Stimulated activated CD8-positive, alpha-beta memory T cell treated with anti-CD3 and anti-CD28 coated beads, Interleukin-7, amount 100 ng/mL, for 24 hours (primary cell): ENCODE data around the gene CALCOCO1.
A peak's percentile ranks its signal among the peaks of the same experiment; 100 is the strongest.
"Not testable (repeated sequence)": the region's sequence is repeated elsewhere in the genome, so short reads cannot be mapped to it uniquely, and the experiment has no call there.

Experiments used
- DNase-seq: peaks from one replicate; pipeline ENCODE4 v3.0.0-alpha.2; 2020; ENCODE audit warnings: low read depth

The CALCOCO1 gene

GRCh38 chr12:53733807-53734200, 6.6 kb upstream of the CALCOCO1 start:
- no peak for DNase-seq

DNA sequence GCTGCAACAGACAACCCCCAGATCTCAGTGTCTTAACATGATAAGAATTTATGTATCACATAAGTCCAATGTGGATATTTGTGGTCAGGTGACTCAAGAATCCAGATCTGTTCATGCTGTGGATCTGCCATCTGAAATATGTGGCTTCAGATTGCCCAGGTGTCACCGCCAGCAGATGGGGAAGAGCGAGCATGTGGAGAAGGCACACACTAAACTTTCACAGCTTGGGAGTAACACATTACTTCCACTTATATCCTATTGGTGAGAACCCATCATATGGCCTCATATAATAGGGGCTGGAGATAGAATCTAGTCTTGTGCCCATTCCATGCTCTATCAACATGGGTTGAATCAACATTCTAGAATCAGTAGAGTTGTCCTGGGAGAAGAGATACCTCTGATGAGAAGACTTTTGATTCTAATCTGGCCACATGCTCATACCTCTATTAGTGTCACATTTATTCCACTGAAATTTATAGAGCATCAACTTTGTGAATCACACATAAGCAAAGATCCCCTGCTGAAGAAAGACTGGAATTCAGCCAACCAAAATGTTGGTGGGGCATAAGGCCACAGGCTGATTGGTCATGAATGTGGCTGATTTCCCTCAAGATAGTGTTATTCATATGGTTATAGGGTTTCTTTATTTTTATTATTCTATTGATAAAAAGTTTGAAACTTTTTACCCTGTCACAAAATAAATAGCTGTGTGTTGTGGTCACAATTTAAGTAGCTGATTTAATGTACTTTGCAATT, 6.0 kb upstream of the CALCOCO1 start:
- no peak for DNase-seq

GRCh38 chr12:53729644-53730043, 2.4 kb upstream of the CALCOCO1 start:
- no peak for DNase-seq

DNA sequence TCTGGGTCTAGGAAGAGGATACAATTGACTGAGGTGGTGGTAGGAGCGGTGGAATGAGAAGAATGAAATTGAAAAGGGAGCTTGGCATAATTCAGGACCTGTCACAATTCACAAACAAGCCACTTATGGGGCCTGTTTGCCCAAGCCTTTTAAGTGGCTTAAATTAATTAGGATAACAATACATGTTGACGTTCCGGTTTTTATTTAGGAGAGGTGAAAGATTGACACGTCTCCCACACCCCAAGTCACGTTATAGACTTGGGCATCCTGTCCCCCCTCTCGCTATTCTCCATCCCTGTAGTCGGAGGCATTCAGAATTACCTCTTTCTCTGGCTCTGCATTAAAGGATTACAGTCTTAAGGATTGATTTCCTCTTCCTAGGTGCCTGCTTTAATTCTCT, 954 bp upstream of the CALCOCO1 start:
- no peak for DNase-seq

- no peak for DNase-seq
Observed at GRCh38 chr12:53726946-53727309, 324 bp downstream of the CALCOCO1 start.

DNA sequence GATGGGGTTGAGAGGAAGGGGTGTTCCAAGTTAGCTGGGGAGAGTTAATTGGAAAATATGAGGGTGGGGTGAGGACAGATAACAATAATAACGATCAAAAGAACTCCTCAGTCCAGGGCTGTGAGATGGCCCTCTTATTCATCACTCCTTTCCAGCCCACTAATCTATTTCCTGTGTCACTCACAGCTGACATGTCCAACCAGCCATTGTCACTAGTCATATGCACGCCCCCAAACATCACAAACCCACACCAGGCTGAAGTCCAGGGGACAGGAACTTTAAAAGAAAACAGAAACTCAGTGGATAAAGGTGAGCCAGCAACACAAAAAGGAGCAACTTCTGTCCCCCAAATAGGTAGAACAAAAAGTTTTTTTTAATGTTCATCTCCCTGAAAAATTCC, 911 bp downstream of the CALCOCO1 start:
- DNase-seq: no peak

- DNase-seq: no peak
Observed at GRCh38 chr12:53725824-53726223, 1.4 kb downstream of the CALCOCO1 start.

- no peak for DNase-seq
Observed at GRCh38 chr12:53722450-53723041, 4.7 kb downstream of the CALCOCO1 start.

DNA sequence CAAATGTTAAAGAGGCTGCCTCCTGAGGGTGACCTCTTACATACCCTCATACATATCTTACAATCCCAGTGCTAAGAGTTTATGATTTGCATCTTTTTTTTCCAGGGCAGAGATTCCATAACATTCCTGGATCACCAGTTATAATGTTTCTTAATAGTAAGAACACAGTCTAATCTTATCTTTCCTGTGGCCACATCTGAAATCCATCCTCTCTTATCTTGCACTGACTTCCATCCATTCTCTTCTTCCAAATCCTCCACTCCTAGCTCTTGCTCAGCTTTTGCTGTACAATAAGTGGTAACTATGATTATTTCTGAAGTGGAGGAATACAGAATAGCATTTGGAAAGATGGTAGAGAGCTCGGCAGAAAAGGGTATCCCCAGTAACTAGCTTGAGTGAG, 6.3 kb downstream of the CALCOCO1 start:
- DNase-seq: no peak

GRCh38 chr12:53719649-53720048, 7.6 kb downstream of the CALCOCO1 start:
- no peak for DNase-seq

GRCh38 chr12:53718567-53718966, 8.7 kb downstream of the CALCOCO1 start:
- not testable (repeated sequence) for DNase-seq

DNA sequence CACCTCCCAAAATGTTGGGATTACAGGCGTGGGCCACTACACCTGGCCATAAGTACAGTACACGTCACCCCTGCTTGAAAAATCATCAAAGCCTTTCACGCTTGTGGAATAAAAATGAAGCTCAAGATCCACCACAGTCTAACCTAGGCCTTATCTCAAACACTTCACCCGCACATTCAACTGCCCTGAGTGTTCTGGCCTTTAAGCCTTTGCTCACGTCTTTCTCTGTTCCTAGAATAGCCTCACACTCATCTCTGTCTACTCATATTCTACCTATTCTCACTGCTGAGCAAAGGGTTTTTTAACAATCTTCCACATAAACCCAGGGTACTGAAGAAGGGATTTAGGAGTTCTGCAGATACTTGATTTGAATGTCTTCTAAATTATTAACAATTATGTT, 9.9 kb downstream of the CALCOCO1 start:
- no peak for DNase-seq

DNA sequence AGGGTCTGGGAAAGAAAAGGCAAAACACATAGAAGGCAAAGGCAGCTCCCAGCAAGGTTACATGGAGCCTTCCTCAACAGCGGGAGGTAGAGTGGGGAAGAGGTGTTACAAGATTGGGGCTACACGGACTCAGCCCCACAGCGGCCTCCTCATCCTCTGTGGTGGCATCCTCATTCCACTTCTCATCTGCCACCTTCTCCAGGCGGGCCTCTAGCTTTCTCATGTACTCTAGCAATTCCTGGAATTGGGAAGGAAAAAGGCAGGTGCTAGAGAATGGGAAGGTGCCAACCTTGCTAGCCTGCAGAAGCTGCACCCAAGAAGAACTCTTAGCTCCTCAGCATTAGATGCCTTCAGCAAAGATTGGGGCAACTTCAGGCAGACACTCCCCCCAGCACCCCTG, 13.2 kb downstream of the CALCOCO1 start:
- no peak for DNase-seq

GRCh38 chr12:53713516-53713915, 13.7 kb downstream of the CALCOCO1 start:
- DNase-seq: no peak

DNA sequence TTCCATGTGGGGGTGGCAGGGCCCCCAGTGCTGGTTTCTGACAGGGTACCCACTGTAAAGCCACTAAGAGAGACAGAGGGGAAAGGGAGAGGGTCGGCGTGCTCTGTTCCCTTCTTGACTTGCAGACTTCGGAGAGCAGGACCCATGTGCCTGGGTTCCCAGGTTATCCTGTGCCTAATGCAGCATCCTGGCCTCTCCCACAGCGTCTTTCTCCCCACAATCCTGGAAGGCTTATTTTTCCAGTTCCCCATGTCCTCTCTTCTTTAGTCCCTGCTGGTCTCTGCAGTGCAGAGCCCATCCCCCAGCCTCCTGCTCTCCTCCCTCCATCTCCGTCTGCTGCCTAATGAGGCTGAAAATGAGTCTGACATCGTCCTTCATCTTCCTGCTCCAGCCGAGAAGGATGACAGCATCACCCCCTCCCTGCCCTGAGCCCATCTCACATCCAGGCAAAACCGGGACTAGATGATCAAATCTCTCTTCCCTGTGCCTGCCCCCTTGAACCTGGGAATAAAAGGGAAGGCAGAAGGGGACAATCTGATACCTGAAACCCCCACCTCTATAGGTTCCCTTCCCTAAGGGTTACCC, 15.1 kb downstream of the CALCOCO1 start:
- no peak for DNase-seq

DNA sequence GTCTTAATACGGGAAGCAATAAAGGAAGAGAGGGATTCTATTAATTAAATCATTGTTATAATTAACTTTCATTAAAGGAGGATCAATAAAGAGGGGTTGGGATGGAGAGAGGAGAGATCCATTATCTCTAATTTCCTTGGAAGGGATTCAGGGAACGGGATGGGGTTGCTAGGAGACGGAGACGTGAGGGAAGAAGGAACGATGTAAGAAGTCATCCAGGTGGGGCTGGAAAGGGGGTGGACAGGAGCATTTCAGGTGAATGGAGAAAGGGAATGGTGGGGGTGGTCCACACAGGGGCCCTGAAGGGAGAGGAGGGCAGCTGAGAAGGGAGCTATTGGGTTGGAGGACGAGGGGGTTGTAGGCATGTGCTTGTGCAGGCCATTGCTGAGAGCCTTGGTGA, 17.2 kb downstream of the CALCOCO1 start:
- no peak for DNase-seq

DNA sequence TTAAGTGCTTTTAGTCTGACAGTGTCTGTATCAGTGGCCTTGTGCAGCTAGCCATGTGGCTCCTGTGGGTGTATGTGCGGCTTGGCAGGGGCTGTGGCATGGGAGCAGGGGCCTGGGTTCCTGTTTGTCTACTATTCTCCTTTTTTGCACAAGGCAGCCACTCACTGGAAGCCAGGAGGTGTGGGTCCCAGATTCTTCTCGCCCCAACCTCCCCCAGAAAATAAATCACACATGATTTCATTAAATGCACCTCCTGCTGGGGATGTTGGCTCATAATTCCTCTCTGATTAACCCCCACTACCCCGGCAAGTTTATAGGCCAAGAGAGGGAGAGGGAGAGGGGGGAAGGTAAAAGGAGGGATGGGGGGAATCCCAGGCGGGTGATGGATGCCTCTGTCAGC, 17.6 kb downstream of the CALCOCO1 start:
- DNase-seq: no peak

DNA sequence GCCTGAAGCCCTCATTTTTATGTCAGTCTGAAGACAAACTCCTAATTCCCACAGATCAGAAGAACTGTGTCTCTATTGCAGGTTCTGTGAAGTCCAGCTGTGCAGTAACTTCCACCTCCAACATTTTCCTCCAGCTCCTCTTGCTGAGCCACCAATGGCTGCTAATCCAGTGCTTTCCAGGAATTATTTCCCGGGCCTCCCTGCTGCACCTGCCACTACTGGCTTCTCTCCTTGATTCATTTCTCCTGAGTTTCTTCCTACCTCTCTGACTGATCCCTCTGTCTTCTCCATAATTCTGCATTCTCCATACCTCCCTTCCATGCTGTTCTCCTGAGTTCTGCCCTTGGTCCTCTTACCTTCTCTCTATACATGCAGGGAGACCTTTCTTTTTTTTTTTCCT, 21.2 kb downstream of the CALCOCO1 start:
- DNase-seq: no peak

DNA sequence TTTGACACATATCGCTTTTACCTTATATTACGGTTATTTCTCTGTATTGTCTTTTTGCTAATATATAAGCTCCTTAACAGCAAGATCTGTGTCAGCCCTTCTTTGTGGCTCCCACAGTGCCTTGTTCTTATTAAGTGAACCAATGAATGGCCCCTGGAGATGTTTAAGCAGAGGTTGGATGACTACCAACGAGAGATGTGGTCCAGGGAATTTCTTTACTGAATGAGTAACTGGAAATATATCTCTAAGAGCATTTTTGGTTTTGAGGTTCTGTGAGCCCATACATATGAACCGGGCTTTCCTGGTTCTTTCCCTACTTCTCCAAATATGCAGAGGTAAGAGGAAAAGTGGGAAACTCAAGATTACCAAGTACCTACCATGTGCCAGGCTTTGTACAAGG, 23.5 kb downstream of the CALCOCO1 start:
- DNase-seq: no peak

GRCh38 chr12:53701518-53702264, 25.6 kb downstream of the CALCOCO1 start:
- peak; percentile 66 for DNase-seq

DNA sequence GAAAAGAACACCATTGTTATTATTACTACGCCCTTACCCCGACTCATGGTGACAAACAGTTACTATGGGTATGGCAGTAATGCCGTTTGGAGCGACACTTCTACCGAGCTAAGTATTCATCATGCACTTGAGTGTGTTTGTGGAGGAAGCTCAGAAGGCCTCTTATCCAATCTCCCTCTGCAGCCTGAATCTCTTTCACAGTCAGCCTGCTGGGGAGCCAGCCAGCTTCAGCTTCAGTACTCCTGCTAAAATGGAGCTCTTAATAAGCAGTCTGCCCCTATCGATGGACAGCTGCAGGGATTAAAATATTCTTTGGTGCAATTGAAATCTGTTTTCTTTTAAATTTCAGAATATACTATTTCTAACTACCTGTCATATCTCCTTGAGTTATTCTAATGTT, 26.7 kb downstream of the CALCOCO1 start:
- no peak for DNase-seq

- no peak for DNase-seq
Observed at GRCh38 chr12:53699678-53700025, 27.6 kb downstream of the CALCOCO1 start.
